BLaER1 (cell line): ENCODE data around the gene TLCD1.
"Not testable (repeated sequence)": the region's sequence is repeated elsewhere in the genome, so short reads cannot be mapped to it uniquely, and the experiment has no call there.

Experiments
- H3K27ac ChIP-seq: shearing (Covaris generic); formaldehyde crosslinking; 2 replicates; pipeline ENCODE4 v1.8.1; 2022
- H3K27me3 ChIP-seq: shearing (Covaris generic); formaldehyde crosslinking; 2 replicates; pipeline ENCODE4 v1.8.1; 2022
- H3K36me3 ChIP-seq: shearing (Covaris generic); formaldehyde crosslinking; 2 replicates; pipeline ENCODE4 v1.8.1; 2022
- H3K4me1 ChIP-seq: shearing (Covaris generic); formaldehyde crosslinking; 2 replicates; pipeline ENCODE4 v1.8.1; 2022
- H3K4me2 ChIP-seq: shearing (Covaris generic); formaldehyde crosslinking; 2 replicates; pipeline ENCODE4 v1.8.1; 2022
- H3K4me3 ChIP-seq: shearing (Covaris generic); formaldehyde crosslinking; 2 replicates; pipeline ENCODE4 v1.8.1; 2022
- H3K9ac ChIP-seq: shearing (Covaris generic); formaldehyde crosslinking; 2 replicates; pipeline ENCODE4 v1.8.1; 2022
- H3K9me3 ChIP-seq: shearing (Covaris generic); formaldehyde crosslinking; 2 replicates; pipeline ENCODE4 v1.8.1; 2022
- H4K20me1 ChIP-seq: shearing (Covaris generic); formaldehyde crosslinking; 2 replicates; pipeline ENCODE4 v1.8.1; 2022
- Cebpa-rat ChIP-seq: shearing (Covaris generic); IDR thresholded peaks from 2 replicates; pipeline ENCODE4 v1.8.1; 2022

Gene TLCD1

DNA sequence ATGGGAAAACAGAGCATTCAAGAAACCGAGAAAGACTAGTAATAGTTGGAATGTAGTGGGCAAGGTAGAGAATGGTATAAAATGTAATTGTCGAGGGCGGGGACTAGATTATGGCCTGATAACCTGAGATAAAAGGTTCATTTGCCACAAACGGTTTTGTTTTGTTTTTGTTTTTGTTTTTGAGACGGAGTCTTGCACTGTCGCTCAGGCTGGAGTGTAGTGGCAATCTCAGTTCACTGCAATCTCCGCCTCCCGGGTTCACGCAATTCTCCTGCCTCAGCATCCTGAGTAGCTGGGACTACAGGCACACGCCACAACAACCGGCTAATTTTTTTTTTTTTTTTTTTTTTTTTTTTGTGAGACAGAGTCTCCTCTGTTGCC is 3.9 kb upstream of the TLCD1 start:
- Histone ChIP-seq H3K27ac (no peak overlapping the region), H4K20me1 (peaks cover 9% of the 10 kb centered on the region), H3K36me3 (peaks cover 16% of the 10 kb centered on the region; the same call in 1 of the 2 replicates), H3K4me3 (no peak overlapping the region), H3K4me1 (peaks cover 46% of the 10 kb centered on the region), H3K9me3 (no peaks in the 10 kb centered on the region), H3K27me3 (no peaks in the 10 kb centered on the region), H3K9ac (no peak overlapping the region), H3K4me2 (0 out of 2 replicates have a peak overlapping the region, but pooled peaks have one; percentile 100)
- TF ChIP-seq Cebpa-rat: no peak

DNA sequence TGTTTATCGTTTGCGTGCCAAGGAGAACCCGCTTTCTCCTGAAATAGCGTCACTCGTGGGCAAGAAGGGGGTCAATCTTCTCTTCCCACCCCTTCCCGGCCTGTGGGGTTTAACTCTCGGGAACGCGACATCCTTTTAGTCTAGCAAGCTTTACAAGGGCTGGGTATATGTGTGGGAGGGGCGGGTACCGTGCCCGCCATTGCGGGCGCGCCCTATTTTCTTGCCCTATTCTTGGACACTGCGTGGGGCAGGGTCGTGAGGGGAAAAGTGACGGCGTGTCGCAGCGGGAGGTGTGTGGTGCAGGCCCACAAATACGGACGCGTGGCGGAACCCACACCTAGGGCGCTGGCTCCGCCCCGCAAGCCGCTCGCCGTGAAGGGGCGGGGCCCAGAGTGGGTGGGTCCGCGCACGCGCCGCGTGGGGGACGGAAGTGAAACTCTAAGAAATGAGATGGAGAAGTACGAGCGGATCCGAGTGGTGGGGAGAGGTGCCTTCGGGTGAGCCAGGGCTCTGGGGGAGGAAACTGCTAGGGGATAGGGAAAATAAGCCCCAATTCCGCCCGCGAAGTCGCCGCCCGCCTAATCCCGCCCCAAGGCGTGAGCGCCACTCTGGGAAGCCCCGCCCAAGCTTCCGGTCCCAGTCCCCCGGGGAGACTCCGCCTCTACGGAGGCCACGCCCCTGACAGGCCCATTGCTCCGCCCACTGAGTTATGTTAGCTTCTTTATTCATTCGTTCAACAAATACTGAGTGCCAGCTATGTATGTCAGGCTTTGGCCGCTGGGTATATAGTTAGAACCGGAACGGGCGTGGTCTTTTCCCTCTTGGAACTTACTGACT is 2.5 kb upstream of the TLCD1 start, which contains the start of gene NEK8:
TSS of gene NEK8 (plus strand) at position 425 of the 837 bp plus-strand sequence. CDS start at position 451, 26 bp downstream.
- H3K4me1 ChIP-seq: peaks cover 49% of the 10 kb centered on the region
- peak within 1 kb of the TSS; percentile 86 for H3K9ac ChIP-seq
- no peaks in the 10 kb centered on the region for H3K27me3 ChIP-seq
- H4K20me1 ChIP-seq: peaks cover 22% of the 10 kb centered on the region
- no peak for TF ChIP-seq Cebpa-rat
- peak within 1 kb of the TSS; percentile 84 for H3K4me3 ChIP-seq
- H3K4me2 ChIP-seq: peak within 1 kb of the TSS; percentile 100
- H3K9me3 ChIP-seq: no peaks in the 10 kb centered on the region
- H3K36me3 ChIP-seq: peaks cover 17% of the 10 kb centered on the region
- peak within 1 kb of the TSS; percentile 91 for H3K27ac ChIP-seq

DNA sequence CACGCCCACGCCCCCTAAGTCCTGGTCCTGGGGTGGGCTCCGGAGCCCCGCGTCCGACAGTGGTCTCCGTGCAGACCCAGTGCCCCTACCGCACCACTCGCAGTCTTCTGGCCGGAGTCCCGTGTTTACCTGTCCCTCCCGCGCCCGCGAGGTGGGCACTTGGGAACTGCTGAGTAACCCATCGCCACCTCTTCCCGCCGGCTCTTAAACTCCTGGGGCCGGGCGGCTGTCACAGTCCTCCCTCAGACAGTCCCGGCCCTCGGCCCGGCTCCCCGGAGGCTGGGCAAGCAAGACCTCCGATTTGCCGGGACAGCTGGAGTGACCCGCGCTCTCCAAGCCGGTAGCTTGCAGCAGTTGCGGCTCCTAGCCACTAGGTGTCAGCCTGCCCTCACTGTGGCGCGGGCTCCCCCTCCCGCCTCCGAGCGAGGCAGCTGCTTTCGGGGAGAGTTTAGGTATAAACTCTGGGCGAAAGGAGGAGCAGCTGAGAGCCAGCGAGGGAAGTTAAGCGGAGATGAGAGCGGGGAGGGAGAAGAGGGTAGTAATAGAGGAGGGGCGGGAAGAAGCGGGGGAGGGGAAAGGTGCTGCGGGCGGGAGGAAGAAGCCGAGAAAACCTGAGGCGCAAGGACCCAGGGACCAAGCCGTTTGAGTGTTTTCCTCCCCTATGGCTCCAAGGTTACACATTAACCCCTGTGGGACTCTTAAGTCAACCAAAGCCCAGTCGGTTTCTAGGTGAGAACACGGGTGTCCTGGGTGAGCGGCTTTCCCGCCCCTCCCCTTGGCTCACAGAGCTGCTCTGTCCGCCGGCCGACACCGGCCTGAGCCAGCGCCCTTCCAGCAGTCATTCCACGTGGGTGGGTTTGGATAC is 826 bp upstream of the TLCD1 start:
- Histone ChIP-seq H3K27me3 (no peaks in the 10 kb centered on the region), H3K36me3 (peaks cover 34% of the 10 kb centered on the region), H3K4me3 (peak overlapping the region; percentile 84), H3K4me1 (peaks cover 66% of the 10 kb centered on the region), H4K20me1 (peaks cover 40% of the 10 kb centered on the region), H3K4me2 (peak overlapping the region; percentile 100), H3K9me3 (no peaks in the 10 kb centered on the region), H3K27ac (peak overlapping the region; percentile 45; the same call in 1 of the 2 replicates), H3K9ac (peak overlapping the region; percentile 86)
- TF ChIP-seq Cebpa-rat: no peak

DNA sequence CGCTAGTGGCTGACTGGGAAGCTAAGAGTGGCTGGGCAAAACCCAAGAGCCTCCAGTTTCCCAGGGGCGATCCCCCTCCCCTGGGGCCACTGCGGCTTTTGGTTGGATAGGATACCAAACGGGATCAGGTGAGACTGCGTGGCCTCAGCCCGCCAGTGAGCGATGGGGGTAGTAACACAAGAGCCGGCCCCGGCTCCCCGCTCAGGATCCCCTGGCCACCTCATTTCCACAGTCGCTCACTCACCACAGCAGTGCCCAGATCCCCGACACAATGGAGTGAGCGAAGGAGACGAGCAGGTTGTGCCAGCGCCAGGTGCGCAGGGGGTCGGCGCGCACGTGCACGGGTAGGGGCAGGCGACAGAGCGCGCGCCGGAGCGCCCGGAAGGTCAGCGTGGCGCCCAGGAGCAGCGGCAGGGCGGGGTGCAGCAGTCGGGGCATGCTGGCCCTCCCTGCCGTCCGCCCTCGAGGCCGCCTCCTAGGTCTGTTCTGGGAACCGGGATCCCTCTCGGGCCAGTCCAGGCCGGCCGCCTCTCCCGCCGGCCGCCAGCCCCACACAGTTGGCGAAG is 290 bp downstream of the TLCD1 start:
- H3K9ac ChIP-seq: peak overlapping the region; percentile 81
- H3K4me1 ChIP-seq: peaks cover 76% of the 10 kb centered on the region
- H3K4me3 ChIP-seq: peak overlapping the region; percentile 84
- peaks cover 45% of the 10 kb centered on the region for H3K36me3 ChIP-seq
- H3K27ac ChIP-seq: peak overlapping the region; percentile 87
- H4K20me1 ChIP-seq: peaks cover 51% of the 10 kb centered on the region
- H3K27me3 ChIP-seq: no peaks in the 10 kb centered on the region
- H3K4me2 ChIP-seq: peak overlapping the region; percentile 100
- H3K9me3 ChIP-seq: no peaks in the 10 kb centered on the region
- no peak for TF ChIP-seq Cebpa-rat

DNA sequence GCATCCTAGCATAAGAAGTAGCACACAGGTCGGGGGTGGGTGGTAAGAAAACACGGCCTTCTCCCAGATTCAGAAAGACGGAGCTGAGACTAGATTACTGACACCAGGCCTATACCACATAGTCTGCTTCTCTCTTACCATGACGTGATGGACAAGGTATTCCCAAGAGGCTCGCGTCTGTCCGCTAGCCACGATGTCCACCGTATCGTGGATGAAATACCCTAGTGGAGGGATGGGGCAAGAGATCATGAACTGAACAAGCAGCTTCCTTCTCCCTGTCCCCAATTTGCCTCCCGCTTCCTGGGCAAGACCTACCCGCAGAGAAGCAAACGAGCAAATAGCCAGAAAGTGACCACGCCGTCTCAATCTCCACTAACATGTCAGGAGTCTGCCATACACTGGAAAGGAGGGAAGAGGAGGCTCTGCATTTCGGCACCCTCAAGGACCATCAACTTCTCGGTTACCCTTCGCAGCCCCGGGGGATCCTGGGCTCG is 820 bp downstream of the TLCD1 start:
- H3K27ac ChIP-seq: peak overlapping the region; percentile 87
- peak overlapping the region; percentile 100 for H3K4me2 ChIP-seq
- H3K4me1 ChIP-seq: peaks cover 74% of the 10 kb centered on the region
- H3K36me3 ChIP-seq: peaks cover 46% of the 10 kb centered on the region
- no peaks in the 10 kb centered on the region for H3K27me3 ChIP-seq
- no peaks in the 10 kb centered on the region for H3K9me3 ChIP-seq
- H3K4me3 ChIP-seq: peak overlapping the region; percentile 84
- peaks cover 56% of the 10 kb centered on the region for H4K20me1 ChIP-seq
- peak overlapping the region; percentile 81 for H3K9ac ChIP-seq
- no peak for TF ChIP-seq Cebpa-rat

DNA sequence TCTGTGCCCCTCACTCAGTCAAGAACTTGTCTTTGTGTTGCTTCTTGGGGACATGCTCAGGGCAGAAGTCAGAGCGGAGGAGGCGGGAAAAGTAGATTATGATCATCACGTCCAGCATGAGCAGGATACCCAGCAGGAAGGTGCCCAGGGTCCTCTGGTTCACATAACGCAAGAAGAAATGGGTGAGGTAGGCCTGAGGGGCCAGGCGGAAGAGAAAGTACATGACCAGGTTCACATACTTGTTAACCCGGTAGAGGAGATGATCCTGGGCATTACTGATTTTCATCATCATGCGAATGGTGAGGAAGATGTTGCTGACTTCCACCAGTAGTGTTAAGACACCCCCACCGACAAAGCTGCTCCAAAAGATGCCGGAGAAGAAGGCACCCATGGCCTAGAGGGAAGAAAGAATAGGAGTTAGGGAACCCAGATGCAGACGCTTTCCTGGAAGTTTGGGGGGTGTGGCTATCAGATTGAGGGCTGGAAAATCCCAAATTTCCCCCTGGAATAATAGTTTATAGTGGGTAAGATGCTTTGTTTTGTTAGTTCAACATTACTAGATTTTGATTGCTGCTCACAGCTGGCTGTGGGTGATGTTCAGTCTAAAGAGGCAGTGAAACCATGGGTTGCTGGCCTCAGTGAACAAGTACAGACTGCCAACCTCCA is 1.4 kb downstream of the TLCD1 start:
- Histone ChIP-seq H3K4me2 (peak overlapping the region; percentile 100), H3K9me3 (no peaks in the 10 kb centered on the region), H3K4me3 (peak overlapping the region; percentile 84), H3K9ac (peak overlapping the region; percentile 98), H3K36me3 (peaks cover 46% of the 10 kb centered on the region), H3K4me1 (peaks cover 69% of the 10 kb centered on the region), H3K27me3 (no peaks in the 10 kb centered on the region), H4K20me1 (peaks cover 59% of the 10 kb centered on the region), H3K27ac (no peak overlapping the region)
- no peak for TF ChIP-seq Cebpa-rat

DNA sequence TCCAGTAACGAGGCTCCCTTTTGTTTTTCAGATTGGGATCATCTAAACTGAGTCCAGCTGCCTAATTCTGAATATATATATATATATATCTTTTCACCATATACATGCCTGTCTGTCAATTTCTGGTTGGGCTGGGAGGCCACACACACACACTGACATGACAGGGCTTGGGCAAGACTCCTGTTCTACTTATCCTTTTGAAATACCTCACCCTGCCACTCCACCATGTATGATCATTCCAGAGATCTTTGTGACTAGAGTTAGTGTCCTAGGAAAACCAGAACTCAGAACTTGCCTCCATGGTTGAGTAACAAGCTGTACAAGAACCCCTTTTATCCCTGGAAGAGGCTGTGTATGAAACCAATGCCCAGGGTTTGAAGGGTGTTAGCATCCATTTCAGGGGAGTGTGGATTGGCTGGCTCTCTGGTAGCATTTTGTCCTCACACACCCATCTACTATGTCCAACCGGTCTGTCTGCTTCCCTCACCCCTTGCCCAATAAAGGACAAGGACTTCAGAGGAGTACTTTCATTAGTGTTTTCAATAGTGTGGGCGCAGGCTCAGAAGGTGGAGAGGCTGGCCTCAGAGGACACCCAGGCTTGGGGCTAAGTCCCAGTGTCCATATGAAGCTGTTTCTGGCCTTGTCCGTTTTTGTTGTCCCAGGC is 2.1 kb downstream of the TLCD1 start:
- Histone ChIP-seq H3K4me2 (peak overlapping the region; percentile 100), H3K9ac (peak overlapping the region; percentile 98; the same call in 1 of the 2 replicates), H4K20me1 (peaks cover 59% of the 10 kb centered on the region), H3K36me3 (peaks cover 46% of the 10 kb centered on the region), H3K4me1 (peaks cover 65% of the 10 kb centered on the region)
- H3K9me3 ChIP-seq, H3K27ac ChIP-seq, H3K4me3 ChIP-seq, H3K27me3 ChIP-seq: not testable (repeated sequence)

DNA sequence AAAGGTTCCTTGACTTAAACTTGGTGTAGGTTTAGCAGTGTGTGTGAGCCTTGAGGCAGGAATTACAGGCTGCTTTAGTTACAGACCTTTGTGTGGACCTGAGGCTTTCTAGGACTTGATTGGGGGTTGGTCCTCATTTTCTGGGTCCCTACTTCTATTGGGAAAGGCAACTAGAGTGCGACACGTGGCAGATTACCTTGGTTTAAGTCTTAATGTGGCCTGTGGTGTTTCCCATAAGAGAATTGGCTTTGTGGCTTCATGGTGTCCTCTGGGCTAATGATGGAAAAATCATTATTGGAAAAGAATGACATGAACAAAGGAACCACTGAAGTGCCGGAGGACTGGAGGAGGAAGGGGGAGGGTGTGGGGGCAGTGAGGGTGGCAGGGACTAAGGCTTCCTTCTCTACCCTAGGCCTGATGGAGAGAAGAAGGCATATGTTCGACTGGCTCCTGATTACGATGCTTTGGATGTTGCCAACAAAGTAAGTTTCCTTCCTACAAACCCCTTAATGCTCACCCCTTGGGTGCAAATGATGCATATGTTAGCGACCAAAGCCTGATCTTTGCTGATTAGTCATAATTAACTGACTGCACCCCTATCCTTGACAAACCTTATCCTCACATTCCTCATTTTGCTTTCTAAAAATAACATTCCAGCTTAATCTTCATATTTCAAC is 2.7 kb downstream of the TLCD1 start:
- peak overlapping the region; percentile 98 for H3K9ac ChIP-seq
- H3K4me1 ChIP-seq: peaks cover 71% of the 10 kb centered on the region
- H3K27me3 ChIP-seq: no peaks in the 10 kb centered on the region
- peak overlapping the region; percentile 84; the same call in 1 of the 2 replicates for H3K4me3 ChIP-seq
- no peak for TF ChIP-seq Cebpa-rat
- H3K27ac ChIP-seq: no peak overlapping the region
- peaks cover 46% of the 10 kb centered on the region for H3K36me3 ChIP-seq
- peak overlapping the region; percentile 100 for H3K4me2 ChIP-seq
- peaks cover 59% of the 10 kb centered on the region for H4K20me1 ChIP-seq
- H3K9me3 ChIP-seq: no peaks in the 10 kb centered on the region
